GM21360 (cell line): Measurements from ENCODE around the gene FHIT.

Experiments
- ATAC-seq: cut with Tn5 transposase; IDR thresholded peaks from one replicate; pipeline ENCODE4 v1.9.1; 2021; ENCODE audit warnings: mild to moderate bottlenecking, moderate library complexity; ENCODE audit not compliant: unreplicated experiment

The FHIT gene

DNA sequence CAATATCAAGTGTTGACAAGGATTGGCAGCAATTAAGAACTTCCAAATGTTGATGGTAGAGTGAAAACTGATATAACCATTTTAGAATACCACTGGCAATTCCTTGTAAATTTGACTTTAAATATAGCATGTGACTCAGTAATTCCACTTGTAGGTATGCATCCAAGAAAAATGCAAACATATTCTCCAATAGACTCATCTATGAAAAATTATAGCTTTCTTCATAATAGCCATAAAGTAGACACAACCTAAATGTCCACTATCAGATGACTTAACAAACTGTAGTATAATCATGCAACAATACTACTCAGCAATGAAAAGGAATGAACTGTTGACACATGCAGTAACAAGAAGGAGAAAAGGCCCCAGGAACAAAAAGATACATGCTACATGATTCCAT is 988.1 kb downstream of the FHIT start:
- ATAC-seq: no peak

DNA sequence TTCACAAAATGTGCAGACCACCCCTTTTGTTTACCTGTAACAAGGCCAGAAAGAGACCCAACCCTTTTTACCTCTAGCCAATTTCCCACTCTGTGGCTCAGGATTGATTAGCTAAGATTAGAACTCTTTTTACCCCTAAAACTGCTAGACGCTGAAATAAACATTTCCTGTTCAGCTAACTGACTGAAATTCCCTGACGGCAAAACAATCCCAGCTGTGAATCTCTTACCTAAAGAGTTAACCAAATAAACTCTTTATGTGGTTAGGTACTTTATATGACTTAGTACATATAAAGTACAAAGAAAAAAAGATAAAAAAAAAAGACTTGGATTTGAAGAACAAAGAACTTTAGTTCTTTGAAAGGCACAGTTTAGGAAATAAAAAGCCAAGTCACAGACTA is 988.7 kb downstream of the FHIT start:
- no peak for ATAC-seq

DNA sequence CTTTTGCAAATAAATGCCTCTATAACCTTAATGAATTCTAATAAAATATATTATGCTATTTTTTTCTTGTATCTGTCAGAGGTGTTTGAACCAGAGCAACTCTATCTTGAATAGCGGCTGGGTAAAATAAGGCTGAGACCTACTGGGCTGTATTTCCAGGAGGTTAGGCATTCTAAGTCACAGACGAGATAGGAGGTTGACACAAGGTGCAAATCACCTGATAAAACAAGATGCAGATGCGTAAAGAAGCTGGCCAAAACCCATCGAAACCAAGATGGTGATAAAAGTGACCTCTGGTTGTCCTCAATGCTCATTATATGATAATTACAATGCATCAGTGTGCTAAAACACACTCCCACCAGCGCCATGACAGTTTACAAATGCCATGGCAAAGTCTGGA is 990.7 kb downstream of the FHIT start:
- ATAC-seq: no peak

DNA sequence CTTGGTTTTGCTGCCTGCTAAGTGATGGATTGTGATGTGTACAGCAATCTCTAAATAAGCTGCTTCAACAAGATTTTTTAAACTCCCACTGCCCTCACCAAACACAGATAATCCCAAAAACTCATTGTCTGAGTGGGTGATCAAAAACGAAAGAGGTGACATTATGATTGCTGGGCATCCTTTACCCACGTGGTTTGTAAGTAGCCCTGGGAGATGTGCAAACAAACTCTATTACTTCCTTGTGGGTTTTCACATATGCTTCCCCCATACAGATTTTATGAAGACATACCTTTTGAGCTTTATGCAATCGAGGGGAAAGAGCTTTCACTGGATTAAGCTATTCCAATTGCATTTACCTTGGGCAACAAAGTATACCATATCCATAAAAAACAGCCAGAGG is 1000.4 kb downstream of the FHIT start:
- no peak for ATAC-seq

DNA sequence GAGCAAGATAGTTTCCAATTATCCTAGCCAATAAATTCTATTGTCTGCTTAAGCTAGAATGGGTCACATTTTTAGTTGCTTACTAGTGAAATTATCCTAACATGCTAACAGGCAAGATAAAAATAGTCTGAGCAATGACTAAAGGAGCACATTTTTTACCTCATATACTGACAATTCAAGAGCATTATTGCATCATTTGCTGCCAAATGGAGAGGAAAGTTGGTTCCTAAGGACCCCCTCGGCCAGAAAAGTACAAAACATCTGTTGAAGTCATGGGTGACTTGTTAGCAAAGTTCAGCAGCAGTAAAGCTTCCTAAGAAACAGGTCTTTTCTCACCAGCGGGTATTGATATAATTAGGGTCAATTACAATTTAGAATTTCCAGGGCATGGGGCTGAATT is 1001.0 kb downstream of the FHIT start:
- ATAC-seq: no peak

DNA sequence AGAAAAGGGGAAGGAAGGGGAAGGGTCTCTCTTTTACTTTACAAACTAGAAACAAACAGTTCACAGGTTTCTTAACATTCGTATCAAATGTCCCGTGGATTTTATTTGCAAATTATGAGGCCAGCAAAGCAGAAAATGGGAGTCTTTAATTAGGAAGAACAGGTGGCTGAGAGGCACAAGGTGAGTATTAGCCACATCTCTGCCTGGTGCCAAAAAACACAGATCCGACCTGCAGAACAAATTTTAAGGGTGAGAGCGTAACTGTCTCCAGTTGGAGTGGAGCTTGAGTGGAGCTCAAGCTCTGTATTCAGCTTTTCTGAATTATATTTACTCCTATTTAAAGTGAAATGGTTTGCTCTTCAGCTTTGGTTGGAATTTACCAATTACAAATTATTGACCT is 1004.9 kb downstream of the FHIT start:
- no peak for ATAC-seq

DNA sequence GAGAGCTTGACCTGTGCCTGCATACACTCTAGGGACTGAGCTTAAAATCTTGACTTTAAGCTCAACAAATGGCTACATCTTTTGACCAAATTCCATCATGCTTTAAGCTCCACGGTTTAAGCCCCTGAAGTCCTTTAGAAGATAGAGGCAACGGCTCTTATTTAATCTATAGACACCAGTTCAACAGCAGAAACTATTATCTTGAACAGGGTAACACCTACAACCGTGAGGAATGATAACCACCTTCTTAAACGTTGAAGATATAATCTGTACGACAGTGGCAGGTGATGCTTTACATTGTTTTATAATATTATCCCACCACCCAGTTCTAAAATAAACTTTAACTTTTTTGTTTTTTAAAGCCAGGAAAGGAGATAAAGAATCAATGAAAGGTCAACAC is 1007.8 kb downstream of the FHIT start:
- ATAC-seq: no peak

DNA sequence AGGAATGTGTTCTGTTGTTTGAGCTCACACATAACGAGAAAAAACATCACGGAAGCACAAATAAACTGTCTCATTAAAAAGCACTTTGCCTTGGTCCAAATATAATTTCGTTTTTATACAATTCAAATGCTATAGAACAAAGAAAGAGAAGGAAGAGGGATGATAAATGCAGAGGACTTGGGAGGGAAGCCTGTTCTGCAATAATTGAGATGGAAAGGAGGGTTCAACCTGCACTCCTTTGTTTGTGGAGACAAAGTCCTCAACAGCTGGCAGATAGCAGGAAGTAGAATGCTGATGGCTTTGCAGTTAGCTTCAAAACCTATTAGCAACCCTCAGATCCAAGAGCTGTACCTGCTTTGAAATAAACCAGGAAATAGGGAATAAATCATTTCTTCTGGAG is 1010.8 kb downstream of the FHIT start:
- no peak for ATAC-seq

DNA sequence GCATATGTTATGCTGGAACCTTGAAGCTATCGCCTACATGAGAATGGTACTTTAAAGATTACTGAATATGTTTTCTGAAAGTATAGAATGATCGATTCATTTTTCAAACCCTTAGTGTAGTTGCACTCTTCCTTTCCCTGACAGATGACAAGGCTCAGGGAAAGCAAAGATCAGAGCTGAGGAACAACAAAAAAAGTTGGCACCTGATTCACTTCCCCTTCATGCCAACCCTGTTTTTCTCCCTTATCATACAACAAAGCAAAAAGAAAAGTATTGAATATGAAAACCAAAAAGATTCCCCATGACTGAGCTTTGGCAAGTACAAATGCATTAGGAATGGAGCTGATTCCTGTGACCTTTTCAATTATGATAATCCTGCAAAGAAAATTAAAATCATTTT is 1012.7 kb downstream of the FHIT start:
- no peak for ATAC-seq

DNA sequence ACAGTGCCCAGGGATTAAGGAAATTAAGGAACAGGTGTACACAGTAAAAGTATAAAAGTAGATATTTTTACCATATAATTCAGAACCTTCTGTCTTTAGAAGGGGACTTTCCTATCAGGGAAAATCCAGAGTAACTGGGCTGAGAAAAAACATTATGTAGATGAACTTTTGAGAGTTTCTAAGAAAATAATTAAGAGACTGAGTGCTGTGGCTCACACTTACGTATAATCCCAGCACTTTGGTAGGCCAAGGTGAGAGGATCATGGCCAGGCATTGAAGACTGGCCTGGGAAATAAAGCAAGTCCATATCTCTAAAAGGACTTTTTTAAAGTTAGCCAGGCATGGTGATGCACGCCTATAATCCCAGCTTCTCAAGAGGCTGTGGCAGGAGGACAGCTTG is 1021.8 kb downstream of the FHIT start:
- ATAC-seq: no peak

DNA sequence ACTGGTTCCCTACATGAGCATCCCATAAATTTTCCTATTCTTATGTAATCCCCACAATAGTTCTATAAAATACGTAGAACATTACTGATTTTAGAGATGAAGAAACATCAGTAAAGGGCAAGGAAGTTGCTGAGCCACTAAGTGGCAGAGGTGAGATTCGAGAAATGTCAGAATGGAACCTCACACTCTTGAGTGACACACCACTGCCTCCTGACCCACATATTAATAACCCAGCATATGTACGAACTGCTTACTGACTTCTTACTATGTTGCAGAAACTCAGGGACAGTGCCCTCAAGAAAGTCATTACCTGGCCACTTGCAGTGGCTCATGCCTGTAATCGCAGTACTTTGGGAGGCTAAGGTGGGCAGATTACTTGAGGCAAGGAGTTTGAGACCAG is 1022.4 kb downstream of the FHIT start:
- no peak for ATAC-seq

DNA sequence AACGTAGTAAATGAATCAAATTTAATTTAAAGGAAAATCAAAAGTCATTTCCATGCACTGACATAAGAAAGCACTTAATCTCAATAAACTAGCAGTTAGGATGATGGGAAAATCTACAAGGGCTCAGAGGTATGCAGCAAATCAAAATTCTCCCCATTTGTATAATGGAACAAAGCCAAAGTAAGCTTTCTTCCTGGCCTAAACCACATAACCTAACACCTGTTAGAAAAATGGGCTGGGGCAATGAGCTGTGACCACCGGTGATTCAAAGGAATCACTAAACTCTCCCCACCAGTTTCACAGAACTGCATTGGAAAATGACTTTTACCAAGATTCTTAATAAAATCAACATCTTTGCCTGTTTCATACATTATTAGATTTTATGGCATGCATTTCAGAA is 1024.3 kb downstream of the FHIT start:
- ATAC-seq: no peak

DNA sequence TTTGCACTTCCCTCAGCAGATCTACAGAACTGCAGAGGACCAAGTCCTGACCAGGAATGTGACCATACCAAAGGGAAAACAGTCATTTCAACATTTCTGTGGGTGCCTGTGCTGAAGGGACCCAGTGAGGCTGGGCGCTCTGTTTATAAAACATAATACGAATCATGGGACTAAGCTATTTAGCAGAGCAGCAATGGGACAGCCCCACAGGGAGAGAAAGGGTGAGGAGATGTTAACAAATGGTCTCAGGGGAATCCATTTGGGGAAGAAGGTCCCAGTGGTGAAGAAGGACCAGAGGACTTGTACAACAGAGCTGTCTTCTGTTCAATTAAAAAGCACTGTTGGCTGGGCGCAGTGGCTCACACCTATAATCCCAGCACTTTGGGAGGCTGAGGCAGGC is 1025.4 kb downstream of the FHIT start:
- no peak for ATAC-seq

DNA sequence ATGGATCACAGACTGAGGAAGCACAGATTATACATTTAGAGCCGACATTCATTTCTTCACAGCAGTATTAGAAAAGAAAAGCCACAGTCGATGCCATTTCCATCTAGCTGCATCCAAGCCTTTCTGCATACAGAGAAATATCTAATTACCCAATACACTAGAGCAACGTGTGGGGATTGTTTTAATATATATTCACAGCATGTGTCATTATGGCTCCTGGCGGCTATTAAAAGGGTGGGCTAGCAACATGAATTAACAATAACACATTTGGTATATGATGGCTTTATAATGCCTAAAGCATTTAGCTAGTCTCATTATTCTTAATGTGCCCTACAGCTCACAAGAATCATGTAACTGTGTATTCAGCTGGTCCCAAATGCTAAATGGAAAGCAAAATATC is 1030.5 kb downstream of the FHIT start:
- ATAC-seq: no peak

DNA sequence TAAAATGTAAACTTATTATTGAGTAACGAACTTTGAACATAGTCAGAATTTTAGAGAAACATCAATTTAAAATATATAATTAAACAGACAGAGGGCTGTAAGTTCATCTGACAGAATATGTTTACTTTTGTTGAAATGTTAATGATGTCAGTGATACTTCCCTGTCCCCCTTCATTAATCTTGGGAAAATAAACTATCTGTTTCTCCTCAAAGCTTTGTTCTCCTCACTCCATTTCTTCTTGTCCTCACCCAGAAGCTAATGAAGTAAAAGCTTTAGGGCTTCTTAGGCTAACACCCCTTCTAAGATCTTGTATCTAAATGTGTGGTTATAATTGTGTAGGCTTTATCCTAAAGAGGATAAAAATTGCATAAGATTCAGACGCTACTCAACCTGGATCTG is 1031.8 kb downstream of the FHIT start:
- no peak for ATAC-seq

DNA sequence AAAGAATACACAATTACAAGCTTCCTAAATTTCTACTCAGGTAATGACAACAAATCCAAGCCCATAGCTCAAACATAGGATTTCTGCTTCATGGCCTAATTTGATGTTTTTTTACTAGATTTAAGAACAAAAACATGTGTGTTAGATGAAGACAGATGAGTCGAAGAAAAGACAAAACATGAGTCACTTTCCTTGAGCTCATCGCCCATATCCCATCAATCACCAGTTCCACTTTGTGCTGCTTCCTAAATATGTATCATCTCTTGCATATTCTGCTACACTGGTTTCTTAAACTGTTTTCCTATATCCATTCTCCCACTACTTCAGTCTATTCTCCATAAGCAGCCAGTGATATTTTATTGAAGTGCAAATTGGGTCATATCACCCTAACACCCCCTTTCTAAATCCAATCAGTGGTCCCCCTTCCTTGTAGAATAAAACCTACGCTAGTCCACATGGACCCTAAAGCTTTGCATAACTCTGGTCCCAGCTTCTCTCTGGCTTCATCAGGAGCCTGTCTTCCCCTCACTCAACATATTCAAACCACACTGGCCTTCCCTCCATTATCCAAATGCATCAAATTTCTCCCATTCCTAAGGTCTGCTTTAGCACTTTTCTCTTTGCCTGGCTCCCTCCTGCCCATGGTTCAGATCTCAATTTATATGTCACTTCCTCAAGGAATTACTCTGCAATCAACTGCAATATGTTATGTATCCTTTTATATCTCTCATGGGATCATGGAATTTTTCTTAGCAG is 1033.9 kb downstream of the FHIT start:
- ATAC-seq: no peak

DNA sequence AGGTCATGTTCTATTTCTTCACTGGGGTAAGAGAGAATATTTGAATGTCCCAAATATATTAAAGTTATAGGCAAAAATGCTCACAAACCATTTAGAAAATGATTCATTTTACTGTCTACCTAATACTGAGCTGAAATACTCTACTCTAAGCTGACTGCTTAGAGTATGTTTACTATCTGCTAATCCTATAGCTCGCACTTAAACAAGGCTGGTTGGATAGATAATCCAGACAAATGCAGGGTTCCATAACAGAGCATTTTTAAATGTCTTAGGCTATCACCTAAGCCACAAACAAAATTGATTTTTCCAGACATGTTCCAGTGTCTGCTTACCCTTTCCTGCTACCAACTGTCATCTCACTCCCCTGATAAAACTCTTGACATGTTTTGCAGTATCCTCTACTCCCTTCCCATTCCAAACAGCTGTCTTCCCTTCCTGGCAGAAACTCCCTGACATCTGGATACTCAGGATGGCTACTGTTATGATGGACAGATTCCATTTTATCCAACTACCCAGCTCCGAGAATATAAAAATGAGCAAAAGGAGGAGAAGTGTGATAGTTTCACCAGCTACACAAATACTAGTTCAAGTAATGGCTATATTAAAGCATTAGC is 1034.7 kb downstream of the FHIT start:
- ATAC-seq: no peak

DNA sequence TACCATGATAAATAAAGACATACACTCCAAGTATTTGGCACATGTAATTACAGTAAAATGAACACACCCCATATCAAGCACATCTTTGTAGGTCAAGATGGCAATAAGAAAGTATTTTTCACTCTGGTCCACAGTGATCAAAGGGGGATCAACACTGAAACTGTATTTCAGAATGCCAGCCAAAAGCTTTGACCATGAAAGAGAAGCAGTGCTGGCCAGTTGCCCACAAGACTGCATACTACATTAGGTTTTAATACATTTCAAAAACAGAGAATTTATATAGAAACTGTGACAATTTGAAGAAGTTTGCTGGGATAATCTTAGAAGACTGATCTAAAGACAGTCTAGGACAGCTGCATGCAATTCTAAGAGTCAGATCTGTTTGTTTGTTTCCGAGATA is 1035.3 kb downstream of the FHIT start:
- ATAC-seq: no peak

DNA sequence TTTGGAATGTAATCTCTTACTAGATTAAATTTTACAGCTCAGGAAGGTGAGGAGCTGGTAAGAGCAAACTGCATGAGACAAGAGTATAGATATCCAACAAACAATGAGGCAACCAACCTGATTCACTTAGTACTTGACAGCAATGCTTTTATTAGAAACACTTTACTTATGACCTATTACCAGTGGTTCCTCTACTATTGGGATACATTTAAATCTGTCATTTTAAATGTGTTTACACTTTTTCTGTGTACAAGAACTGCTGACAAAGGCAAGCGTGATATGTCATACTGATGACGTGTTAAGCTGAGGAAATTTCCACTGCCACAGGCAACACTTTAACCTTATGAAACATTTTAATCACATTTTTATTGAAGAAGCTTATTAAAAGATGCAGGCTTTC is 1043.3 kb downstream of the FHIT start:
- ATAC-seq: no peak

DNA sequence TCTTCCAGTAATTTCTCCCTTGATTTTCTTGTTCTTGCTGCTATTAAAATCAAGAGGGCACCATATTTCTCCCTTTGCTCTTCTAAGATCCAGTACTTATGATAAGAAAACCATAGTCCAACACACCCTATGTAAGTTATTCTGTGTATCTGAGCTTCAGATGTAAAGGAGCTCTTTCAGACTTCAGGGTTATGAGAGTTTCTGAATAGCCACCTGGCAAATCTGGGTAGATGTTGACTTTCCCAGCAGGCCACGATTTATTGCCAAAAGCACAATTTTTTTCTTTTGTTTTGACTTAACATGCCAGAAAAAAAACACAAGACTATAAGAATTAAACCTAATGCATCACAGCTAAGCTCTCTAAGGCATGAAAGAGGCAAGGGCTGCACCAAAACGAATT is 1045.0 kb downstream of the FHIT start:
- ATAC-seq: no peak

DNA sequence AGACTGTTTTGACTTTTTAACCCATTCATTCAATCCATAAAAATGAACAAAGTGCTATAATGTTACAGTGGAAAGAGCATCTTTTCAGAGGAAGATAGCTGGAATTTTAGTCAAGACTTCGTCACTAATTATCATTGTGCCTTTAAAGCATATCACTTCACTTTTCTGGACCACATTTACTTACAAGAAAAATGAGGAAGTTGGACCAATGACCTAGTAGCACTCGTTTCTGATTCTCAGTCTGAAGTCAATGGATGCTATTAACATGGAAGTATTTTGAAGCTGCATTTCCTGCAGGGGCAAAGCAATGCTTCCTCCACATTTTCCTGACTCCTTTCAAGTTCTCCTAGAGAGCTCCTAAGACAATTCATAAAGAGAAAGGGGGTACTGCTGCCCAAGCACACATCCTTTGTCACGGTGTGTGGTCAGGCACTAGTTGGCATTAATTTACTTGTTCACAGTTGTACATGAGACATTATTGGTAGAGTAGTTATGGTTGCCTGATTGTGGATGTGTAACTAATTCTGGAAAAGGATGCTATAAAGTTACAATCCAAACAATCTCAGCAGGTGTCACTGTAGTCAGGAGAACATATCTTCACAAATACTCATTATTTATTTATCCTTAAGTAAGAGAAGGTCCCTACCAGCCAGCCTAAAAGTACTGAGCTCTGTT is 1049.1 kb downstream of the FHIT start:
- ATAC-seq: no peak

DNA sequence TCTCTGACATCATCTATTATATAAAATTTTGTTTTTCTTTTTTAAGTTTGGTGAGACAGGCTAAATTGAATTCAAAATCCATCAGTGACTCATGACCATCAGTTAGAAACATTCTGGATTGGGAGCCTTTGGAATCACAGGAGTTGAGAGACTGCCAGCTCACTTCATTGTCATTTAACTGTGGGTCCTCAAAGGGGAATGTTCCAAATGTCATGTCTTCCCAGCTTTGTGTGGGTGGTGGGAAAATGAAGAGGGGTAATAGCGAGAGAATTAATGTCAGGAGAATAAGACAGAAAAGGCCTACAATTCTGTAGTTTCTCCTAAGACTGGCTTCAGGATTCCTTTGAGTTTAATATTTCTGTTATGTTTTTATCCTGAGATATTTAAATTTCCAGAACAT is 1051.9 kb downstream of the FHIT start:
- ATAC-seq: no peak
